ENCODE measurements around the gene MYO3B.
"Not testable (repeated sequence)": the region's sequence is repeated elsewhere in the genome, so short reads cannot be mapped to it uniquely, and the experiment has no call there.

MYO3B gene

DNA sequence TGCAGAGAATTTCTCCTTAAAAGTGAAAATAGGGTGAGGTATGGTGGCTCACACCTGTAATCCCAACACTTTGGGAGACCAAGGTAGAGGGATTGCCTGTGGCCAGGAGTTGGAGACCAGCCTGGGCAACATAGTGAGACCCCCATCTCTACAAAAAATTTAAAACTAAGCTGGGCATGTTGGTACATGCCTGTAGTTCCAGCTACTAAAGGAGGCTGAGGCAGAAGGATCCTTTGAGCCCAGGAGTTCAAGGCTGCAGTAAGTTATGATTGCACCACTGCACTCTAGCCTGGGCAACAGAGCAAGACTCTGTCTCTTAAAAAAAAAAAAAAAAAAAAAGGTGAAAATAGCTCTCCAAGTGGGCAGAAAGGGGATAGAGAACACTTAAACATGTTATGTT, 496.3 kb downstream of the MYO3B start:
- DNase-seq = not testable (repeated sequence)

DNA sequence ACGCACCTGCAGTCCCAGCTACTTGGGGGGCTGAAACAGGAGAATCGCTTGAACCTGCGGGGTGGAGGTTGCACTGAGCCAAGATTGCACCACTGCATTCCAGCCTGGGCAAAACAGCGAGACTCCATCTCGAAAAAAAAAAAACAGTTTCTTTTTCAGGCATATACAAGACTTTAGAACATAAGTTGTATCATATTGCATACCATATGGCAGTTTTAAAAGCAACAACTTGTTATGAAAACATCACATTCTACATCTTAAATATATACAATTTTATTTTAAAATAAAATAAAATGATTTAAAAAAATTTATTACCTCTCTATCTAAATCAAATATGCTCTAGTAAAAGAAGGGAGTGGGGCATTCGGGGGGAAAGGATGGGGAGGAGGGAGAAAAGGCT, 497.8 kb downstream of the MYO3B start:
- no peak for DNase-seq

DNA sequence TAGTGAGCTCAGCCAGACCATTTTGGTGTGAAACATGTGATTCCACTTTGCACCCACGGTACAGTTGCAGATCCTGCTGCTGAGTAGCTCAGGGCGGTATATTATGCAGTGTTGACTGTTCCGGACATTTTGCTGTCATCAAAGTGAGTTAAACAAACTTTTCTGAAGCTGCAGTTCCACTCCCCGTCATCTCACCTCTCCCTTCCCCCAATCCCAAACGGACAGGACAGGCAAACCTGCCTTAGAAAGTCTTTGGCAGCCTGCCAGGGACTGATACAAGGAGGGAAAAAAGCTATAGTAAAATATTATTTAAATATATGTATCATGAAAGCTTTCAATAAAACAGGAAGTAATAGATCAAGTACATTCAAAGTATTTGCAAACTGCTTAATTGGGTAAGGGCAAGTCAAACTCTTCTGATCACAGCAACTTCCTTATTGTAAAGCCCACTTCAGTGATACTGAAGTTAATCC, 501.7 kb downstream of the MYO3B start:
- no peak for DNase-seq

DNA sequence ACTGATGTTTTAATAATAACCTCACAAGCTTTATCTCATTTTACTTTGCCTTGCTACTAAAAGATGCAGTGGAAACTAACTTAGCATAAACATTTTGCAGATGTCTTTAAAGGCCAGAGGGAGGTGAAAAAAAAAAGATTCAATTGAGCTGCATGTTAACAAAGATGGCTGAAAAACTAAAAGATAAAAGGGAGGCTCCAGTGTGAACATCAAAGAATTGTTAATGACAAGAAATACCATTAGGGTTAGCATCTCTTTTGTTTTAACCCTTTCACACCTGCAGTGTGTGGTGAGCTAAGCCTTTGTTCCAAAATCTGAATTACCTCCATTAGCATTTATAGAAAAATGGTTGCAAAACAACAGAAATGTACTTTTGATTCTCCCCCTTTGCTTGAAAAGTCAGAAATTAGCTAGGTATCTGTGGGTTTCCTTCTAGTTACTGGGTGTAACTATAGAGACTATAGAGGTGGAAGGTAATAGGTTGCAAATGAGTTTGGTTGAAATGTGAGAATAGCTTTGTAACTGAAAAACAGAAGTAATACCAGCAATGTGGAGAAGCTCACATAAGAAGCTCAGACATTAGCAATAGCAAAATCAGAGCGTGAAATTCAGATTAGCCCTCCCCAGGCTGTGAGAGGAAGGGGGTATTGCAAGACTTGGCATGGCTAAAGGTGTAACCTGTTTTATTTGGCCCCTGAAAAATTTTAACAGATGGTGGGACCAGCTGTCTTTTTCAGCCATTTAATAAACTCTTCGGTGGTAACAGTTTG, 502.4 kb downstream of the MYO3B start:
- no peak for DNase-seq

DNA sequence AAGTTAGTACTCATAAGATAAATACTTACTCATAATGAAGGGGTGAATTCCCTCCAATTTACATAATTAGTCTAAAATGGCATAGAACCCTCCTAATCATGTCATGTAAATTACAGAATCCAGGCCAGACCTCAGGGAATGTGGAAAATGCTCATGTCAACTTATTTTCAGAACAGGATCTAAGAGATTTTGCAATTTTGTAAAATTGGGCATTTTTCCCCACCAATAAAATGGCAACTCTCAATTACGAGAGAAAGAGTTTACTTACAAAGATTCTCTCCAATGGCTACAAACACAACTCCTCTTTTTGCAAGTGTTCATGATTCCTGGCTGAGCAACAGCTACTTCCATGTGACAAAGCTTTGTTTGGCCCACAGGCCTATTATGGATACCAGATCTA, 503.4 kb downstream of the MYO3B start:
- no peak for DNase-seq

DNA sequence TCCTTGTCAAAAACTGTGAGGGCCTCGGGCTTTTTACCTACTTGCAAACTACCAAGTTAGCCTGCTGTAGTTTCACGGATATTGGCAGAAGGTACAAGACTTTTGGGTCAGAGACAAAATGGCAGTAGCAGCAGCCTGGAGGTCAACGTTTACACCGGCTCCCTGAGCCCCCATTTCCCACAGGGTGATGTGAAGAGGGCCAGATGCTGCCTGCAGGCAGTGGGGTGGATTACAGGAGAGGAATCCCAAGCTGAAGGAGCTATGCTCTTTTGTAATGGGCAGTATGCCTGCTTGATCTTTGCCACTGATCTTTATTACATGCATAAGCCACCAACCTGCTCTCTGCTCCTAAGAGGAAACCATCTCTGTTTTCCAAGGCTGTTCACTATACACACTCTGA, 507.6 kb downstream of the MYO3B start:
- no peak for DNase-seq

DNA sequence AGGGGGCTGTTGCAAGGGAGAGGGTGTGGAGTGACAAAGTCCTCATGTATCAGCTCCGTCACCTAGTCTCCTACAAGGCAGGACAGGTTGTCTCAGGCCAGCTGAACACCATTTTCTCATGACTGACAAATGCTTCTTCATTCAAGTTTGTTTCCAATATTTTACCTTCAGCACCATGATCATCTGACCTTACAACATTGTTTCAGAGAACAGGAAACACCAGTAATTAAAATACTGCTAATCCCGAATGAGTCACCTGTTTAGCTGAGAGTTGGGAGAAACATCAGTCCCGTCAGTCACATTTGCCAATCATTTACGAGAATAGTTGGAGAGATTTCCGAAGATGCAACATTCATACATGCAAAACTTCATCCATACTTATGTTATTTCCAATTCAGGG, 511.5 kb downstream of the MYO3B start:
- DNase-seq = no peak

DNA sequence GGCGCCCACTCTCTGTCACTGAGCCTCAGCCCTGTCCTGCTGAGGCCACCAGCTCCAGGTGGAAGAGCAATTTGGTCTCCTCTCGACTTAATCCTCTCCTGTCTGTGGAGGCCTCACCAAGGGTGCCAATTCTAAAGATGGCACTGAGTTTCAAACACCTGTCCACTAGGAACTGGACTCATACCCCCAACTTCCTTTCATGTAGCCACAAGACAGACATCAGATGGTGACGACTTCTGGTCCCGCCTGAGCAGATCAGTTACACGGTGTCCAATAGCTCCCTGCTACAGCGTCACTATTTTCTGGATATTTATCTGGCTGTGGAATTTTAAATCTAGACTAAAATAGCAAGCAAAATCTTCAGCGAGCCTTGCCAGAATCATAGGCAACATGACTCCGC, 512.7 kb downstream of the MYO3B start:
- DNase-seq = no peak

DNA sequence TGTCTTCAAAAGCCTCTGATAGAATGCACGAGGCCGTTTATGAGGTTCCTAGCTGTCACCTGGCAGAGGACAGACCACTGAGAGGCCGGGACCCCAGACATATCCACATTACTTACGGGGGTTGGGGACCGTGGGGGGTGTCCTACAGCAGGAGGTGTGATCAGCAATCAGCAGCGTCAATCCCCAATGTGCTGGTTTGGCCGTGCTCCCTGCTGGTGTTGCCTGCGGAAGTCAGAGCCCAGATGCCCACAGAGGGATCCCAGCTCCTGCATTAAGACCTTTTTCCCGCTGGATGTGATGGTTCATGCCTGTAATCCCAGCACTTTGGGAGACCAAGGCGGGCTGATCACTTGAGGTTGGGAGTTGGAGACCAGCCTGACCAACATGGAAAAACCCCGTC, 516.4 kb downstream of the MYO3B start:
- no peak for DNase-seq

DNA sequence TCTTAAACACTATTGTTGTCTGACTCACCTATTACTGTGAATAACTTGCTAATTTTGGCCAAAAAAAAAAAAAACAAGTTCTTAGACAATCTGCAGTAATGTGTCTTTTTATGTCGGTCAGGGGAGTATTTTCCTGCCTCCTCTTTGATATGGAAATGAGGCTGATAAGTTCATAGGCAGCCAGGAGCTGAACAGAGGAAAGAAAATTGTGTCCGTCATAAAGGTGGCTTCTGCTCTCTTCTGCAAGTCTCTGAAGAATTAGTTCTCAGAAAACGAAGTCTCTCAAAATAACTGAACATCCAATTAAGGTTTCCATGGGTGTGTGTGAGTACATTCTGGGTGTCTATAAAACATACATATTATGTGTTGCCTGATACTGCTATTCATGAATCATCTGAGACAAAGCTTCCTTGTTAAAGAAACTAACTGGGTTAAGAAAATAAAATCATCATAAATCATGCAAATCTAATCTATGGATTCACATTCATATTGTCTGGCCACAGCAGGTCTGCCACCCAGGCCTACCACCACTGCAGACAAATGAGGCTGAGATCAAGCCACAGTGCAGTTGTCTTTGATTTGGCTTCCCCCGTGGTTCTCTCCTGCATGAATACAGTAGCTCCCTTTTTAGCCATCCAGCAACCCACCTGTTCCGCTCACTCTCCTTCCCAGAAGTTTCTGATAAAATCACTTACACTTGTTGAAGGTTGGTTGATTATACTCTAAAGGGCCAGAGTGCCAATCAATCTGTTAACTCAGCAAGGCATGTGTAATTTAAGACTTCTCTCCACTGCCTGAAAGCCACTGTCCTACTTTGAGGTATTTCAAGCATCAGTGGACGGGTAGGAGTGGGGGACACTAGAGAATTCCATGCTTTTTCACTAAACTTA, 517.8 kb downstream of the MYO3B start:
- no peak for DNase-seq

DNA sequence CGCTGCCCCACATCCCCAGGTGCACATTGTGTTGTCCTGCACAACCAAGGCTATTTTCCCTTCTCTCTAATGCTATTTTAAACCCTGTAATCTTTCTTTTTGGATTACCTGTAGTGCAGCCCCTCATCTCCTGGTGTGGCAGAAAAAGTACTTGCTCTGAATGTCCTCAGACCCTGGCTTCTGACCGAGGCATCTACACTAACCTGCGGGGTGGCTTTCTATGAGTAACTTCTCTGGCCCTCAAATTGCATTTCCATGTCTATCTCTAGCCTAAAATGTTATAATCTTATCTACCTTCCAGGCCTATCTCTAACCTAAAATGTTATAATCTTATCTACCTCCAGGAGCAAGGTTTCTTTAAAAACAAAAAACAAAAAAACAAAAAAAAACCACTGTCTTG, 519.0 kb downstream of the MYO3B start:
- DNase-seq = no peak

DNA sequence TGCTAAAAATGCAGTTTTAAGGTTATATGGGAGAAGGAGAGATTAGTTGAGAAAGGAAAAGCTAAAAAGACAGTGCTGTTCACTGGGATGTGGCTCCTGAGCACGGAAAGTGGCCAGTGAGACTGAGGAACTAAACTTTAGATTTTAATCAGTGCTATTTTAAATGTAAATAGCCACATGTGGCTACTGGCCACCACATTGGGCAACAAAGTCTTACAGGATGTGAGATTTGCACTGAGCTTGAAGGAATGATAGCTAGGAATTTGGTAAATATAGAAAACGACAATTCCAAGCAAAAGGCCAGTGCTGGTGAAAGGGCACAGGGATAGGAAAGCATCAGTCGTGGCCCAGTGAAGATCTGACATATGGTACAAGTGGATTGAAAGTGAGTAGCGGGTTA, 523.1 kb downstream of the MYO3B start:
- DNase-seq = no peak

DNA sequence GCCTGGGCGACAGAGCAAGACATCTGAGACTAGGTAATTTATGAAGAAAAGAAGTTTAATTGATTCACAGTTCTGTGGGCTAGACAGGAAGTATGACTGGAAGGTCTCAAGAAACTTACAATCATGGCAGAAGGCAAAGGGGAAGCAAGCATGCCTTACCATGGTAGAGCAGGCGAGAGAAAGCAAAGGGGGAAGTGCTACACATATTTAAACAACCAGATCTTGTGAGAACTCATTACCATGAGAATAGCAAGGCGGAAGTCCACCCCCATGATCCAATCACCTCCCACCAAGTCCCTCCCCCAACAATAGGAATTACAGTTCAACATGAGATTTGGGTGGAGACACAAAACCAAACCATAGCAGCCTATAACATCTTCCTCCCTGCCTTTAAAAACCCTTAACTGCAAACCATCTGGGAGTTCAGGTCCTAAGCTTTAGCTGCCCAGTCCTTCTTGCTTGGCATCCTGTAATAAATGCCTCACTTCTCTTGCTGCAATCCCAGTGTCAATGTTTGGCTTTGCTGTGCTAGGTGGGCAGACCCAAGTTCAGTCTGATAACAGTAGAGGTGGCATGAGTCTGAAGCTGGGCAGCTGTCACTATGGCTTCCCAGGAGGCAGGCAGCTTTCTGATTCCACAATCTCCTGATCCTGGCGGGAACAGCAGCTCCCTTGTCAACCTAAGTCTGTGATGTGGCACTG, 526.0 kb downstream of the MYO3B start:
- no peak for DNase-seq

Data from activated naive CD4-positive, alpha-beta T cell treated with Interleukin-2 at 50 U/mL for 16 hours (primary cell).